Ovary (tissue), 10 donors: Measurements from ENCODE around the gene INPP1. TPM values are rescaled to one million over a fixed set of nuclear protein-coding genes. Genes with fewer than 3 reads are reported as not detected.
A peak's percentile ranks its signal among the peaks of the same experiment; 100 is the strongest.
"Not testable (repeated sequence)": the region's sequence is repeated elsewhere in the genome, so short reads cannot be mapped to it uniquely, and the experiment has no call there.

Experiments
- DNase-seq, 5 donors: peaks; one replicate each; pipeline ENCODE4 v3.0.0-alpha.2; 2019 to 2020
- H3K27ac ChIP-seq, 2 donors: fragments of 200-600 bp; one replicate each; pipeline versions ENCODE4 v1.5.1 to v1.8.0; 2019 to 2022
- H3K27me3 ChIP-seq: fragments of 200-600 bp; one replicate; pipeline ENCODE4 v1.8.0; 2022
- H3K36me3 ChIP-seq: fragments of 200-600 bp; sonication (generic); one replicate; pipeline ENCODE4 v1.5.1; 2019
- H3K4me1 ChIP-seq: one replicate; pipeline ENCODE4 v1.8.1; 2013; ENCODE audit warnings: mild to moderate bottlenecking, moderate library complexity; ENCODE audit not compliant: insufficient read depth
- H3K4me3 ChIP-seq: fragments of 200-600 bp; sonication (generic); one replicate; pipeline ENCODE4 v1.5.1; 2017
- H3K9me3 ChIP-seq, 2 donors: fragments of 200-600 bp in 1 of 2; sonication (generic) in 1 of 2; one replicate each; pipeline versions ENCODE4 v1.5.1 to v1.8.1; 2013 to 2019; ENCODE audit warnings: mild to moderate bottlenecking in 1 of 2, moderate library complexity in 1 of 2
- EP300 ChIP-seq: sonication (generic); formaldehyde crosslinking; IDR thresholded peaks from one replicate; pipeline ENCODE4 v1.6.1; 2017; ENCODE audit warnings: antibody characterized with exemption
- POLR2A ChIP-seq: fragments of 450-650 bp; IDR thresholded peaks from one replicate; pipeline ENCODE4 v1.6.1; 2017; ENCODE audit warnings: antibody characterized with exemption, mild to moderate bottlenecking, moderate library complexity
- WGBS, 3 donors: extraction: QIAGEN DNeasy Blood & Tissue Kit in 1 of 3; methylation state at CpG; one replicate each; pipeline versions ENCODE4 v1.1.5 to v1.1.7; 2013 to 2017; 5-methylcytosine and 5-hydroxymethylcytosine counted together
- intact Hi-C, 4 donors: fragments of 100-400 bp; cut with DNase I; formaldehyde crosslinking; loops; one replicate each; pipeline versions ENCODE4 v1.11.0 to v1.15.1; 2022 to 2023
- long read RNA-seq, 3 donors: library from polyadenylated mRNA in 2 of 3; unstranded in 2 of 3; transcript quantifications; one replicate each; pipeline ENCODE4 v2.0.0 and lab custom pipeline, GENCODE V29; 2021 to 2026
- polyA plus RNA-seq, 2 donors: library from polyadenylated mRNA; stranded (reverse); fragments of 200-250 nt in 1 of 2; fragments of 350-450 nt in 1 of 2; fragmentation: Illumina TruSeq in 1 of 2; extraction: RNeasy Lipid Tissue Mini Kit (QIAGEN cat#74804) in 1 of 2; gene quantifications; one replicate each; pipeline ENCODE4 v1.2.3, GENCODE V29; 2013 to 2014
- total RNA-seq, 7 donors: library from RNA; depleted of rRNA in 2 of 7; stranded (reverse); fragments of >200 nt in 2 of 7; fragmentation: NEBNext Ultra II Directional in 3 of 7; extraction: Animal tissue kit (Norgen Biotek cat#: 25700) in 3 of 7; gene quantifications; one replicate each; pipeline versions ENCODE4 v1.1.0 to v1.2.4, GENCODE V29; 2016 to 2023
- TF ChIP-seq, protein P1 (sequence below), 3 donors: fragments of 450-650 bp in 2 of 3; fragments of 200-600 bp in 1 of 3; IDR thresholded peaks; one replicate each; pipeline versions ENCODE4 v1.5.1 to v1.8.0; 2016 to 2022; ENCODE audit warnings: antibody characterized with exemption in 3 of 3, mild to moderate bottlenecking in 1 of 3
- donor health status: DM: no; HTN: no; CAD: no; lungs with moderate emphysema.
- donor health status: DM: no; HTN: no; CAD: no.
- donor health status: Bipolar disorder and iron deficiency.
- donor health status: DM: yes; HTN: yes; CAD: no.
- donor health status: DM: no; HTN: no; CAD: no.
- donor health status: DM: yes; HTN: yes; CAD: no.

INPP1 gene
- total RNA-seq (10 to 100 TPM in 5 of 7 donors, 1 to 10 TPM in 2; 3.5 to 29.0 (median 12.2) TPM), polyA plus RNA-seq (10 to 100 TPM; 12.7 to 51.2 TPM)
- long read RNA-seq, donor 1, transcript INPP1-201 (6 exons, 1,919 nt): major isoform, 25 of 37 reads
- long read RNA-seq, donor 1, partial matches to known transcripts: 0 of 37 reads
- long read RNA-seq, donor 1, other reads (novel, unspliced or antisense): 8 of 37 reads
- long read RNA-seq, donor 2, partial matches to known transcripts: 17 of 18 reads
- long read RNA-seq, donor 2, other reads (novel, unspliced or antisense): 0 of 18 reads
- long read RNA-seq, donor 3, transcript INPP1-201 (6 exons, 1,919 nt): major isoform, 23 of 30 reads
- long read RNA-seq, donor 3, partial matches to known transcripts: 0 of 30 reads
- long read RNA-seq, donor 3, other reads (novel, unspliced or antisense): 3 of 30 reads

- Histone ChIP-seq H3K4me3 (peak within 1 kb of the TSS; percentile 86), H3K9me3 (no peaks in the 10 kb centered on the region), H3K27ac (peak within 1 kb of the TSS; percentile 75 to 82), H3K27me3 (no peaks in the 10 kb centered on the region), H3K36me3 (no peaks in the 10 kb centered on the region), H3K4me1 (no peaks in the 10 kb centered on the region)
- WGBS, 3 donors: 0 to 1% (median 1%) methylated on average over 65 to 99 of the region's 99 CpGs
- TF ChIP-seq, protein P1, sequence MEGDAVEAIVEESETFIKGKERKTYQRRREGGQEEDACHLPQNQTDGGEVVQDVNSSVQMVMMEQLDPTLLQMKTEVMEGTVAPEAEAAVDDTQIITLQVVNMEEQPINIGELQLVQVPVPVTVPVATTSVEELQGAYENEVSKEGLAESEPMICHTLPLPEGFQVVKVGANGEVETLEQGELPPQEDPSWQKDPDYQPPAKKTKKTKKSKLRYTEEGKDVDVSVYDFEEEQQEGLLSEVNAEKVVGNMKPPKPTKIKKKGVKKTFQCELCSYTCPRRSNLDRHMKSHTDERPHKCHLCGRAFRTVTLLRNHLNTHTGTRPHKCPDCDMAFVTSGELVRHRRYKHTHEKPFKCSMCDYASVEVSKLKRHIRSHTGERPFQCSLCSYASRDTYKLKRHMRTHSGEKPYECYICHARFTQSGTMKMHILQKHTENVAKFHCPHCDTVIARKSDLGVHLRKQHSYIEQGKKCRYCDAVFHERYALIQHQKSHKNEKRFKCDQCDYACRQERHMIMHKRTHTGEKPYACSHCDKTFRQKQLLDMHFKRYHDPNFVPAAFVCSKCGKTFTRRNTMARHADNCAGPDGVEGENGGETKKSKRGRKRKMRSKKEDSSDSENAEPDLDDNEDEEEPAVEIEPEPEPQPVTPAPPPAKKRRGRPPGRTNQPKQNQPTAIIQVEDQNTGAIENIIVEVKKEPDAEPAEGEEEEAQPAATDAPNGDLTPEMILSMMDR (IDR thresholded peaks at IDR 0.05): no peak
- peak; percentile 72 for TF ChIP-seq POLR2A
- DNase-seq: peak; percentile 62 to 79 (median 75)
- intact Hi-C loops: no loop called here
Observed at GRCh38 chr2:190343536-190344275, at the start of gene INPP1. INPP1 (plus strand) TSS chr2:190343589; CDS start chr2:190360103, 16,514 bp downstream.

- H3K27ac ChIP-seq, H3K36me3 ChIP-seq, DNase-seq, H3K9me3 ChIP-seq, H3K27me3 ChIP-seq, H3K4me1 ChIP-seq, intact Hi-C loops, H3K4me3 ChIP-seq: not testable (repeated sequence)
- 93 to 95% (median 94%) methylated on average over 2 of the region's 2 CpGs for WGBS, 3 donors
Observed at GRCh38 chr2:190297880-190298279, 45.5 kb upstream of the INPP1 start.

DNA sequence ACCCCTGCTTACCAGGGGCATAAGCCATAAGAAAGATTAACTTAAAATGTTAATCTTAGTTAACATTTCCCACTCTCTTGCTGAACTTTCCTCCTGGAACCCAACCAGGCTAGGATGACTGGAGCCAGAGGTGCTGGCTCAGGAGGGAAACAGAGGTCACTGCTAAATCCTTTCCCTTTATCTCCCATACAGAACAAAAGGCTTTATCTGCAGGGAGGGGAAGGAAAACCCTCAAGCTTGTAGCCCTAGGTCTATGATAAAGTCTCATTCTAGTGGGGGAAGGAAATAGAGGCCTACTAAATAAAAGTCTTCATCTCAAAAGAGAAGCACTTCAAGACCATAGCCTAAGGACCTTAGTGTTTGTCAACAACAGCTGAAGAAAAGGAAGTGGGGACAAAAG, 42.4 kb upstream of the INPP1 start:
- H3K9me3 ChIP-seq: no peaks in the 10 kb centered on the region
- DNase-seq: no peak
- no peaks in the 10 kb centered on the region for H3K27me3 ChIP-seq
- TF ChIP-seq POLR2A (no peak), EP300 (no peak)
- TF ChIP-seq, protein P1 (IDR thresholded peaks at IDR 0.05): no peak
- intact Hi-C loops: no loop called here
- H3K27ac ChIP-seq: no peak overlapping the region
- H3K36me3 ChIP-seq: no peaks in the 10 kb centered on the region
- H3K4me3 ChIP-seq: no peak overlapping the region
- H3K4me1 ChIP-seq: no peaks in the 10 kb centered on the region

GRCh38 chr2:190302052-190302451, 41.3 kb upstream of the INPP1 start:
- no peak for DNase-seq
- H3K36me3 ChIP-seq: no peaks in the 10 kb centered on the region
- no peaks in the 10 kb centered on the region for H3K4me1 ChIP-seq
- TF ChIP-seq, protein P1 (IDR thresholded peaks at IDR 0.05): no peak
- no peak for TF ChIP-seq EP300
- no peak for TF ChIP-seq POLR2A
- H3K4me3 ChIP-seq: no peak overlapping the region
- no peaks in the 10 kb centered on the region for H3K9me3 ChIP-seq
- intact Hi-C loops: no loop called here
- 88 to 94% (median 92%) methylated on average over 1 of the region's 1 CpG for WGBS, 3 donors
- H3K27ac ChIP-seq: no peak overlapping the region
- H3K27me3 ChIP-seq: no peaks in the 10 kb centered on the region

GRCh38 chr2:190303647-190304046, 39.7 kb upstream of the INPP1 start:
- no peak for TF ChIP-seq EP300
- TF ChIP-seq, protein P1 (IDR thresholded peaks at IDR 0.05): no peak
- TF ChIP-seq POLR2A: no peak
- Histone ChIP-seq H3K9me3 (no peaks in the 10 kb centered on the region), H3K27me3 (no peaks in the 10 kb centered on the region), H3K36me3 (no peaks in the 10 kb centered on the region), H3K4me1 (no peaks in the 10 kb centered on the region), H3K27ac (no peak overlapping the region), H3K4me3 (no peak overlapping the region)
- intact Hi-C loops: no loop called here
- no peak for DNase-seq
